ENCODE data around the gene LMOD3.

The LMOD3 gene

GRCh38 chr3:69058180-69058946 is 64.0 kb downstream of the LMOD3 start:
- no peak for DNase-seq (ENCODE audit: low spot score)
